Activated CD4-positive, alpha-beta T cell treated with anti-CD3 and anti-CD28 coated beads for 4 hours (primary cell): Measurements from ENCODE around the gene SRRT.
A peak's percentile ranks its signal among the peaks of the same experiment; 100 is the strongest.

ENCODE experiments used
- DNase-seq, 2 donors: peaks; one replicate each; pipeline ENCODE4 v3.0.0-alpha.2; 2020

SRRT gene

GRCh38 chr7:100882201-100882600 is 7.3 kb downstream of the SRRT start:
- DNase-seq = no peak

- no peak for DNase-seq
Measured at GRCh38 chr7:100882785-100883526, 8.1 kb downstream of the SRRT start.

GRCh38 chr7:100884736-100885439 is 10.0 kb downstream of the SRRT start:
- no peak for DNase-seq

GRCh38 chr7:100885440-100886141 is 10.7 kb downstream of the SRRT start:
- no peak for DNase-seq

- no peak for DNase-seq
Measured at GRCh38 chr7:100886142-100886935, 11.4 kb downstream of the SRRT start.

GRCh38 chr7:100886936-100887515 is 12.1 kb downstream of the SRRT start:
- DNase-seq = no peak

GRCh38 chr7:100887516-100888290 is 12.8 kb downstream of the SRRT start:
- peak; percentile 39 to 50 for DNase-seq

GRCh38 chr7:100888291-100888987 is 13.5 kb downstream of the SRRT start:
- DNase-seq = no peak

GRCh38 chr7:100888988-100889750 is 14.3 kb downstream of the SRRT start, which contains the start of gene UFSP1:
Gene UFSP1 (minus strand): TSS chr7:100889715. CDS start chr7:100889271, 444 bp downstream.
- no peak for DNase-seq

- no peak for DNase-seq
Measured at GRCh38 chr7:100890653-100891567, 16.0 kb downstream of the SRRT start.

- DNase-seq = no peak
Measured at GRCh38 chr7:100891568-100892247, 16.8 kb downstream of the SRRT start.

- DNase-seq = no peak
Measured at GRCh38 chr7:100892364-100893317, 17.7 kb downstream of the SRRT start.

GRCh38 chr7:100893318-100893895 is 18.5 kb downstream of the SRRT start:
- DNase-seq = no peak

- no peak for DNase-seq
Measured at GRCh38 chr7:100893910-100894721, 19.2 kb downstream of the SRRT start.

GRCh38 chr7:100894860-100895700 is 20.2 kb downstream of the SRRT start:
- peak; percentile 44 to 58 for DNase-seq
